IMR-90 (cell line): Measurements from ENCODE around the gene CFP. TPM values are rescaled to one million over a fixed set of nuclear protein-coding genes. Genes with fewer than 3 reads are reported as not detected.

Source experiments
- ATAC-seq: fragments of 200-7000 bp; cut with Tn5 transposase; 2 replicates; pipeline ENCODE4 v1.9.1; 2020; ENCODE audit warnings: low read depth, mild to moderate bottlenecking, moderate library complexity
- BruUV-seq: library from RNA; stranded (reverse); fragments of 400-500 nt; replicated peaks from 2 replicates; lab custom pipeline; 2021; lab: Mats Ljungman, UMichigan
- CTCF ChIA-PET: fragments of 300-600 bp; formaldehyde crosslinking; extraction: SDS; loops from one replicate; lab custom pipeline; 2021; ENCODE audit warnings: antibody characterized with exemption; lab: Yijun Ruan, JAX
- POLR2A ChIA-PET: fragments of 300-600 bp; sonication (Branson Sonifier 250); formaldehyde crosslinking; loops from one replicate; lab custom pipeline; 2022; ENCODE audit warnings: antibody characterized with exemption; ENCODE audit not compliant: unreplicated experiment; lab: Charles Lee
- DNase-seq: peaks from one replicate; pipeline ENCODE4 v3.0.0; 2013
- H2AFZ ChIP-seq: replicated peaks from 2 replicates; pipeline ENCODE3; 2013; ENCODE audit warnings: low read length, mild to moderate bottlenecking; ENCODE audit not compliant: poor library complexity
- H2AK5ac ChIP-seq: 2 replicates; pipeline ENCODE4 v1.6.1; 2013; ENCODE audit warnings: low read depth, low read length, inconsistent platforms
- H2AK9ac ChIP-seq: replicated peaks from 2 replicates; pipeline ENCODE3; 2013; ENCODE audit warnings: mild to moderate bottlenecking, low read depth, low read length, moderate library complexity; ENCODE audit not compliant: poor library complexity
- H2BK120ac ChIP-seq: 2 replicates; pipeline ENCODE4 v1.6.1; 2013; ENCODE audit warnings: low read depth, low read length, inconsistent platforms
- H2BK15ac ChIP-seq: 3 replicates; pipeline ENCODE4 v1.6.1; 2013; ENCODE audit warnings: low read depth, low read length, inconsistent platforms
- H2BK20ac ChIP-seq: 2 replicates; pipeline ENCODE4 v1.6.1; 2013; ENCODE audit warnings: low read depth, mild to moderate bottlenecking, inconsistent platforms, low read length, moderate library complexity
- H2BK5ac ChIP-seq: 2 replicates; pipeline ENCODE4 v1.6.1; 2013; ENCODE audit warnings: mild to moderate bottlenecking, low read depth, low read length, inconsistent platforms; ENCODE audit not compliant: poor library complexity, severe bottlenecking
- H3K14ac ChIP-seq: replicated peaks from 2 replicates; pipeline ENCODE4 v1.6.1; 2013; ENCODE audit warnings: low read depth, low read length, inconsistent platforms
- H3K18ac ChIP-seq: 2 replicates; pipeline ENCODE4 v1.6.1; 2013; ENCODE audit warnings: low read depth, low read length, control low read depth
- H3K23ac ChIP-seq: 2 replicates; pipeline ENCODE4 v1.6.1; 2013; ENCODE audit warnings: low read depth, low read length, inconsistent platforms
- H3K27ac ChIP-seq: 2 replicates; pipeline ENCODE4 v1.5.1; 2013; ENCODE audit warnings: mild to moderate bottlenecking, control low read depth, low read length; ENCODE audit not compliant: insufficient read depth
- H3K27me3 ChIP-seq: 2 replicates; pipeline ENCODE4 v1.6.1; 2013; ENCODE audit warnings: low read length; ENCODE audit not compliant: control insufficient read depth, insufficient read depth
- H3K36me3 ChIP-seq: 2 replicates; pipeline ENCODE4 v1.6.1; 2013; ENCODE audit warnings: low read length, mixed read lengths; ENCODE audit not compliant: control insufficient read depth, insufficient read depth
- H3K4ac ChIP-seq: 2 replicates; pipeline ENCODE4 v1.6.1; 2013; ENCODE audit warnings: low read depth, low read length, inconsistent platforms
- H3K4me1 ChIP-seq: 2 replicates; pipeline ENCODE4 v1.6.1; 2013; ENCODE audit warnings: low read length, mixed read lengths; ENCODE audit not compliant: control insufficient read depth, insufficient read depth
- H3K4me2 ChIP-seq: 2 replicates; pipeline ENCODE4 v1.6.1; 2013; ENCODE audit warnings: low read depth, mild to moderate bottlenecking, control low read depth, low read length, moderate library complexity
- H3K4me3 ChIP-seq: 2 replicates; pipeline ENCODE4 v1.5.1; 2013; ENCODE audit warnings: low read depth, mild to moderate bottlenecking, control low read depth, low read length, moderate library complexity; ENCODE audit not compliant: insufficient read depth
- H3K56ac ChIP-seq: 2 replicates; pipeline ENCODE4 v1.6.1; 2013; ENCODE audit warnings: low read length, inconsistent platforms; ENCODE audit not compliant: insufficient read depth; ENCODE audit errors: extremely low read depth
- H3K79me1 ChIP-seq, 2 experiments: 2 replicates each; pipeline ENCODE4 v1.6.1; 2013; ENCODE audit warnings: low read length in 2 of 2, inconsistent platforms in 1 of 2, low read depth in 1 of 2
- H3K9ac ChIP-seq: 2 replicates; pipeline ENCODE4 v1.6.1; 2013; ENCODE audit warnings: low read depth, low read length, control low read depth
- H3K9me1 ChIP-seq: 2 replicates; pipeline ENCODE4 v1.6.1; 2013; ENCODE audit warnings: low read length, inconsistent platforms; ENCODE audit not compliant: insufficient read depth
- H3K9me3 ChIP-seq: 2 replicates; pipeline ENCODE4 v1.6.1; 2013; ENCODE audit warnings: low read length; ENCODE audit not compliant: control insufficient read depth, insufficient read depth
- H4K20me1 ChIP-seq: 2 replicates; pipeline ENCODE4 v1.6.1; 2013; ENCODE audit warnings: low read length, inconsistent platforms; ENCODE audit not compliant: insufficient read depth
- H4K5ac ChIP-seq: 2 replicates; pipeline ENCODE4 v1.6.1; 2013; ENCODE audit warnings: mild to moderate bottlenecking, low read depth, low read length, control low read depth
- H4K8ac ChIP-seq, 2 experiments: 2 replicates each; pipeline ENCODE4 v1.6.1; 2013; ENCODE audit warnings: low read depth in 2 of 2, low read length in 2 of 2, control low read depth in 1 of 2, inconsistent platforms in 1 of 2
- H4K91ac ChIP-seq: 2 replicates; pipeline ENCODE4 v1.6.1; 2013; ENCODE audit warnings: low read depth, low read length, inconsistent platforms; ENCODE audit not compliant: insufficient read depth
- BHLHE40 ChIP-seq: fragments of 150-350 bp; IDR thresholded peaks from 2 replicates; pipeline ENCODE4 v1.6.1; 2016; ENCODE audit warnings: mild to moderate bottlenecking, low read depth, low read length
- CEBPB ChIP-seq: IDR thresholded peaks from 2 replicates; pipeline ENCODE4 v1.6.1; 2012; ENCODE audit warnings: low read depth, low read length, improper control_type of control experiment
- CHD1 ChIP-seq: IDR thresholded peaks from 2 replicates; pipeline ENCODE4 v1.6.1; 2012; ENCODE audit warnings: low read depth, low read length, improper control_type of control experiment
- CTCF ChIP-seq: conservative IDR thresholded peaks from 2 replicates; pipeline ENCODE4 v1.5.1; 2012; ENCODE audit warnings: mild to moderate bottlenecking, low read depth, low read length, improper control_type of control experiment
- ELK1 ChIP-seq: fragments of 150-350 bp; IDR thresholded peaks from 2 replicates; pipeline ENCODE4 v1.6.1; 2016; ENCODE audit warnings: low read depth, mild to moderate bottlenecking, low read length, moderate library complexity, borderline replicate concordance
- FOS ChIP-seq: fragments of 150-350 bp; IDR thresholded peaks from 2 replicates; pipeline ENCODE4 v1.6.1; 2016; ENCODE audit warnings: low read depth, low read length
- MAFK ChIP-seq: IDR thresholded peaks from 2 replicates; pipeline ENCODE4 v1.6.1; 2012; ENCODE audit warnings: low read depth, low read length, improper control_type of control experiment
- MAZ ChIP-seq: IDR thresholded peaks from 2 replicates; pipeline ENCODE4 v1.6.1; 2012; ENCODE audit warnings: low read depth, mild to moderate bottlenecking, low read length, improper control_type of control experiment, moderate library complexity, borderline replicate concordance
- MXI1 ChIP-seq: IDR thresholded peaks from 2 replicates; pipeline ENCODE4 v1.6.1; 2012; ENCODE audit warnings: low read depth, mild to moderate bottlenecking, low read length, moderate library complexity, borderline replicate concordance
- NFE2L2 ChIP-seq: fragments of 150-350 bp; IDR thresholded peaks from 2 replicates; pipeline ENCODE4 v1.6.1; 2016; ENCODE audit warnings: low read depth, mild to moderate bottlenecking, low read length
- POLR2A ChIP-seq: IDR thresholded peaks from 2 replicates; pipeline ENCODE4 v1.6.1; 2012; ENCODE audit warnings: mild to moderate bottlenecking, low read depth, low read length
- RCOR1 ChIP-seq: IDR thresholded peaks from 2 replicates; pipeline ENCODE4 v1.6.1; 2012; ENCODE audit warnings: mild to moderate bottlenecking, low read length, improper control_type of control experiment; ENCODE audit not compliant: insufficient replicate concordance
- RFX5 ChIP-seq: IDR thresholded peaks from 2 replicates; pipeline ENCODE4 v1.8.0; 2012; ENCODE audit warnings: low read depth, mild to moderate bottlenecking, low read length, moderate library complexity
- SMC3 ChIP-seq: fragments of 150-350 bp; IDR thresholded peaks from 2 replicates; pipeline ENCODE4 v1.6.1; 2016; ENCODE audit warnings: low read depth, mild to moderate bottlenecking, antibody characterized with exemption, low read length, moderate library complexity
- WGBS, 2 experiments: methylation state at CpG; one replicate each; pipeline versions ENCODE4 v1.1.5 to v1.1.7; 2013; ENCODE audit warnings: missing lambda C conversion rate in 2 of 2; ENCODE audit not compliant: insufficient read length in 1 of 2; ENCODE audit errors: extremely low coverage in 2 of 2; 5-methylcytosine and 5-hydroxymethylcytosine counted together
- dilution Hi-C: fragments of 300-500 bp; cut with HindIII; formaldehyde crosslinking; loops from one replicate; pipeline ENCODE4 v1.14.3; 2018; ENCODE audit warnings: low sequenced_read_pairs; ENCODE audit not compliant: unreplicated experiment
- in situ Hi-C: fragments of 300-500 bp; cut with MboI; formaldehyde crosslinking; loops from 3 replicates; pipeline ENCODE4 v1.14.3; 2019; ENCODE audit warnings: low sequenced_read_pairs, inconsistent platforms, mixed read lengths
- intact Hi-C: fragments of 100-400 bp; cut with micrococcal nuclease; formaldehyde crosslinking; loops from 2 replicates; pipeline ENCODE4 v1.10.0; 2022
- polyA plus RNA-seq, 3 experiments: library from polyadenylated mRNA; depleted of rRNA; stranded (reverse); fragments of >200 nt; gene quantifications; 2 replicates each; pipeline ENCODE4 v1.2.3, GENCODE V29; 2012; ENCODE audit warnings: low replicate concordance in 1 of 3
- total RNA-seq: library from RNA; depleted of rRNA; stranded (reverse); fragments of >200 nt; gene quantifications from 2 replicates; pipeline ENCODE4 v1.2.3, GENCODE V29; 2012

CFP gene
- total and polyA plus RNA-seq, 2 of the 4 experiments (the other 2 are of a cell fraction) = under 0.01 to 0.14 TPM

GRCh38 chrX:47579537-47579936 lies 50.2 kb downstream of the CFP start:
- H3K14ac ChIP-seq = peak overlapping the region; percentile 73; the same call in 1 of the 2 replicates
- in situ Hi-C loops = no loop called here
- ATAC-seq (peak; percentile 44), DNase-seq (peak; percentile 90)
- dilution Hi-C loops = no loop called here
- peak overlapping the region; percentile 52 for H2AK9ac ChIP-seq
- no TSS peak for BruUV-seq
- H2BK15ac ChIP-seq = 0 out of 3 replicates have a peak overlapping the region, but pooled peaks have one; percentile 77
- no peaks in the 10 kb centered on the region for H3K9me3 ChIP-seq
- peak overlapping the region; percentile 86 for H3K27ac ChIP-seq
- no peak overlapping the region for H3K4me3 ChIP-seq
- no peak overlapping the region for H4K5ac ChIP-seq
- H3K18ac ChIP-seq = no peak overlapping the region
- no peaks in the 10 kb centered on the region for H3K27me3 ChIP-seq
- H2BK5ac ChIP-seq = peak overlapping the region; percentile 85
- CTCF ChIA-PET = interaction anchor here (0.6 kb wide), 1 partner anchor 97 kb away, joined by 3 read pairs; no protein-coding TSS in a partner anchor
- H4K20me1 ChIP-seq = peaks cover 11% of the 10 kb centered on the region
- H3K9ac ChIP-seq = no peak overlapping the region
- WGBS, 2 experiments = 36% methylated on average over 4 of the region's 9 CpGs; no CpG with 5 or more reads in 1 of the 2 experiments
- peaks cover 3 to 21% of the 10 kb centered on the region in 2 experiments; a peak in 2 of 4 replicates for H3K79me1 ChIP-seq
- H2BK120ac ChIP-seq = peak overlapping the region; percentile 92
- peaks cover 16% of the 10 kb centered on the region for H3K9me1 ChIP-seq
- H3K4ac ChIP-seq = peak overlapping the region; percentile 84
- intact Hi-C loops = no loop called here
- H4K8ac ChIP-seq = peak overlapping the region in 1 of 2 experiments; percentile 40; a peak in 1 of 4 replicates
- peaks cover 21% of the 10 kb centered on the region for H3K4me1 ChIP-seq
- peak overlapping the region; percentile 73; the same call in 1 of the 2 replicates for H4K91ac ChIP-seq
- peak overlapping the region; percentile 69 for H2AFZ ChIP-seq
- 0 out of 2 replicates have a peak overlapping the region, but pooled peaks have one; percentile 92 for H2BK20ac ChIP-seq
- H2AK5ac ChIP-seq = peak overlapping the region; percentile 90; the same call in 1 of the 2 replicates
- peak overlapping the region; percentile 56; the same call in 1 of the 2 replicates for H3K4me2 ChIP-seq
- peak overlapping the region; percentile 40; the same call in 1 of the 2 replicates for H3K56ac ChIP-seq
- TF ChIP-seq CTCF (no peak), FOS (peak; percentile 62), CEBPB (peak; percentile 63), MAZ (no peak; the same call in 1 of the 2 replicates), RCOR1 (no peak), BHLHE40 (0 out of 2 replicates have a peak, but pooled peaks have one; percentile 20), POLR2A (no peak), MXI1 (no peak), RFX5 (no peak), CHD1 (no peak), ELK1 (no peak), MAFK (peak; percentile 76), SMC3 (no peak), NFE2L2 (peak; percentile 57; the same call in 1 of the 2 replicates)
- 0 out of 2 replicates have a peak overlapping the region, but pooled peaks have one; percentile 91 for H3K23ac ChIP-seq
- H3K36me3 ChIP-seq = 0 out of 2 replicates have a peak, but pooled peaks cover 2% of the 10 kb centered on the region
- POLR2A ChIA-PET = no interaction called here
